ENCODE measurements around the gene KLHL3.

Gene KLHL3

GRCh38 chr5:137716337-137716736, 19.6 kb downstream of the KLHL3 start:
- ChIA-PET POLR2A (no interaction called here), CTCF (no interaction called here)
- no peak for TF ChIP-seq CTCF (IDR thresholded peaks at IDR 0.05; ENCODE audit: insufficient read depth, low read length, missing control alignments)
- DNase-seq (ENCODE audit: low read depth, low spot score), result no peak
- H3K4me3 ChIP-seq (ENCODE audit: low read depth, low read length), result no peak overlapping the region

GRCh38 chr5:137715456-137715855, 20.4 kb downstream of the KLHL3 start:
- ChIA-PET CTCF (interaction anchor here (0.9 kb wide), 1 partner anchor 25 kb away, joined by 3 read pairs; no protein-coding TSS in a partner anchor), POLR2A (no interaction called here)
- no peak for TF ChIP-seq CTCF (IDR thresholded peaks at IDR 0.05; ENCODE audit: insufficient read depth, low read length, missing control alignments)
- no peak overlapping the region for H3K4me3 ChIP-seq (ENCODE audit: low read depth, low read length)
- DNase-seq (ENCODE audit: low read depth, low spot score), result no peak

- H3K4me3 ChIP-seq (ENCODE audit: low read depth, low read length), result no peak overlapping the region
- no peak for TF ChIP-seq CTCF (IDR thresholded peaks at IDR 0.05; ENCODE audit: insufficient read depth, low read length, missing control alignments)
- CTCF ChIA-PET, result interaction anchor here (0.9 kb wide), 1 partner anchor 26 kb away, joined by 3 read pairs; no protein-coding TSS in a partner anchor
- no peak for DNase-seq (ENCODE audit: low read depth, low spot score)
- POLR2A ChIA-PET, result no interaction called here
These were observed 20.9 kb downstream of the KLHL3 start for GRCh38 chr5:137714946-137715345.

- no peak overlapping the region for H3K4me3 ChIP-seq (ENCODE audit: low read depth, low read length)
- POLR2A ChIA-PET, result no interaction called here
- DNase-seq (ENCODE audit: low read depth, low spot score), result no peak
- TF ChIP-seq CTCF (IDR thresholded peaks at IDR 0.05; ENCODE audit: insufficient read depth, low read length, missing control alignments), result no peak
- CTCF ChIA-PET, result no interaction called here
These were observed 21.4 kb downstream of the KLHL3 start for GRCh38 chr5:137714494-137714893.

GRCh38 chr5:137712139-137712667, 23.7 kb downstream of the KLHL3 start:
- TF ChIP-seq CTCF (IDR thresholded peaks at IDR 0.05; ENCODE audit: insufficient read depth, low read length, missing control alignments), result no peak
- no peak overlapping the region for H3K4me3 ChIP-seq (ENCODE audit: low read depth, low read length)
- ChIA-PET POLR2A (no interaction called here), CTCF (interaction anchor here (1.0 to 1.4 kb wide), 2 partner anchors 16 to 30 kb away, joined by 3 to 4 read pairs; no protein-coding TSS in a partner anchor)
- DNase-seq (ENCODE audit: low read depth, low spot score), result no peak

GRCh38 chr5:137710086-137710485, 25.8 kb downstream of the KLHL3 start:
- no peak overlapping the region for H3K4me3 ChIP-seq (ENCODE audit: low read depth, low read length)
- no peak for TF ChIP-seq CTCF (IDR thresholded peaks at IDR 0.05; ENCODE audit: insufficient read depth, low read length, missing control alignments)
- POLR2A ChIA-PET, result no interaction called here
- CTCF ChIA-PET, result no interaction called here
- no peak for DNase-seq (ENCODE audit: low read depth, low spot score)
